Stimulated activated CD4-positive, alpha-beta T cell treated with anti-CD3 and anti-CD28 coated beads, Interleukin-1b, Interleukin-23, amount 100 ng/mL, for 48 hours (primary cell): ENCODE data around the gene UBLCP1.
"Not testable (repeated sequence)": the region's sequence is repeated elsewhere in the genome, so short reads cannot be mapped to it uniquely, and the experiment has no call there.

Source experiments
- DNase-seq: peaks from one replicate; pipeline ENCODE4 v3.0.0-alpha.2; 2020

The UBLCP1 gene

GRCh38 chr5:159257007-159257406 lies 6.1 kb upstream of the UBLCP1 start:
- no peak for DNase-seq

- DNase-seq, result no peak
These were observed 5.3 kb upstream of the UBLCP1 start for GRCh38 chr5:159257629-159258283.

- DNase-seq, result no peak
These were observed 4.7 kb upstream of the UBLCP1 start for GRCh38 chr5:159258361-159258760.

GRCh38 chr5:159260212-159260611 lies 2.9 kb upstream of the UBLCP1 start:
- not testable (repeated sequence) for DNase-seq

- no peak for DNase-seq
These were observed 625 bp upstream of the UBLCP1 start for GRCh38 chr5:159262472-159262858.

- no peak for DNase-seq
These were observed 447 bp downstream of the UBLCP1 start for GRCh38 chr5:159263569-159263905.

- not testable (repeated sequence) for DNase-seq
These were observed 3.7 kb downstream of the UBLCP1 start for GRCh38 chr5:159266764-159267163.

GRCh38 chr5:159269723-159270122 lies 6.6 kb downstream of the UBLCP1 start:
- DNase-seq, result no peak

- no peak for DNase-seq
These were observed 10.8 kb downstream of the UBLCP1 start for GRCh38 chr5:159273923-159274322.

- DNase-seq, result no peak
These were observed 11.6 kb downstream of the UBLCP1 start for GRCh38 chr5:159274676-159275075.

GRCh38 chr5:159286420-159287035 lies 23.4 kb downstream of the UBLCP1 start:
- DNase-seq, result no peak

- no peak for DNase-seq
These were observed 27.7 kb downstream of the UBLCP1 start for GRCh38 chr5:159290741-159291140.

- no peak for DNase-seq
These were observed 31.8 kb downstream of the UBLCP1 start for GRCh38 chr5:159294921-159295320.

- DNase-seq, result not testable (repeated sequence)
These were observed 34.2 kb downstream of the UBLCP1 start for GRCh38 chr5:159297300-159297699.

- no peak for DNase-seq
These were observed 38.4 kb downstream of the UBLCP1 start for GRCh38 chr5:159301466-159301865.

GRCh38 chr5:159301929-159302860 lies 39.1 kb downstream of the UBLCP1 start:
- DNase-seq, result not testable (repeated sequence)

- no peak for DNase-seq
These were observed 40.2 kb downstream of the UBLCP1 start for GRCh38 chr5:159303286-159303685.

GRCh38 chr5:159304961-159305595 lies 42.0 kb downstream of the UBLCP1 start:
- no peak for DNase-seq

GRCh38 chr5:159309689-159310433 lies 46.8 kb downstream of the UBLCP1 start:
- DNase-seq, result no peak

- DNase-seq, result peak; percentile 26
These were observed 47.4 kb downstream of the UBLCP1 start for GRCh38 chr5:159310511-159310910.

GRCh38 chr5:159311063-159311462 lies 48.0 kb downstream of the UBLCP1 start:
- no peak for DNase-seq

- DNase-seq, result no peak
These were observed 50.1 kb downstream of the UBLCP1 start for GRCh38 chr5:159313197-159313596.
